Measurements from ENCODE around the gene PLEKHA5.
"Not testable (repeated sequence)": the region's sequence is repeated elsewhere in the genome, so short reads cannot be mapped to it uniquely, and the experiment has no call there.

The PLEKHA5 gene

DNA sequence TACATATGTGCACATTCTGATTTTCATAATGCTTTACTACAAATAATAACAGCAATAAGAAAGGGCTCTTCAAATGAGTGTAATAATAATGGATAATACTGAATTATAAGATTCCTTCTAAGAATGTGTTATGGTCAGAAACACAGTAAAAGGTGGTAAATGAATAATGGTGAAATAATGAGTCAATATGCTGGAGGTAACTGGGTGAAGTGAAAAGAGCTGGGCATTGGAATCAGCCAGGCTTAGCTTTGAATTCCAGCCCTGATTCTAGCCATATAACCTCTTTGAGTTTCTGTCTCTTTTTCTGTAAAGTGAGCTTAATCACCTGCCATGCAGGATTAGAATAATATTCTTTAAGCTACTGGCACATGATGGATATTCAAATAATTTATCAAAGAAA is 39.1 kb downstream of the PLEKHA5 start:
- no peak for DNase-seq

DNA sequence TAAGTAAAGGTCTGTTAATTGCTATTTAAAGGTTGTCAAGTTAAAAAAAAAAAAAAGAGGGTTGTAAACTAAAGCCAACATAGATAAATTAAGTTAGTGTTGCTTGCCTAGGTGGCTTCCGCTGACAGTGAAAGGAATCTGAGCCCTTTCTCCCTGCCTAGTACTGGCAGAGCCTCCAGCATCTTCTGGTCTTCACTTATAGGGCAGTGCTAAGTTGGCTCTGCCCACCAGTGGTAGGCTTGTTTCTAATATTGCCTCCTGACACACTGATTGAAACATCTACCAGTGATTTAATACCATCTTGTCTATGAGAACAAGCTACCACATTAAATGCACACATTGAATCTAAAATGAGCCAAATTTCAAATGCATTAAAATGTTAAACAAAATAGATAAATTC is 39.7 kb downstream of the PLEKHA5 start:
- DNase-seq, result no peak

DNA sequence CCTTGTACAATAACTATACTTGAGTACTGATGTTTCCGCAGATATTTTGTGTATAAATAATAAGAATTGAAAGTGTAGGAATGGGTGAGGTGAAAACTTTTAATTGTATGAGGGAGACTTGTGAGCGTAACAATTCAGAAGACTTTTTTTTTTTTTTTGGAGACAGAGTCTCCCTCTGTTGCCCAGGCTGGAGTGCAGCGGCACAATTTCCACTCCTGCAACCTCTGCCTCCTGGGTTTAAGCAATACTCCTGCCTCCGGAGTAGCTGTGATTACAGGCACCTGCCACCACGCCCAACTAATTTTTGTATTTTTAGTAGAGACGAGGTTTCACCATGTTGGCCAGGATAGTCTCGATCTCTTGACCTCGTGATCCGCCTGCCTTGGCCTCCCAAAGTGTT is 40.8 kb downstream of the PLEKHA5 start:
- DNase-seq, result not testable (repeated sequence)

DNA sequence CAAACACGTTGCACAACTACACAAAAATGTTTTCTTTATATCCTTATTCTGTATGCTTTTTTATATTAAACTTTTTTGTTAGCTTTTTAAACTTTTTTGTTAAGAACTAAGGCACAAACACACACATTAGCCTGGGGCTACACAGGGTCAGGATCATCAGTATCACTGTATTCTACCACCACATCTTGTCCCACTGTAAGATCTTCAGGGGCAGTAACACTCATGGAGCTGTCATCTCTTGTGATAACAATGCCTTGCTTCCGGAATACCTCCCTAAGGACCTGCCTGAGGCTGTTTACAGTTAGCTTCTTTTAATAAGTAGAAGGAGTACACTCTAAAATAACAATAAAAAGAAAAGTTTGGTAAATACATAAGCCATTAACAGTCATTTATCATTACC is 42.2 kb downstream of the PLEKHA5 start:
- no peak for DNase-seq

DNA sequence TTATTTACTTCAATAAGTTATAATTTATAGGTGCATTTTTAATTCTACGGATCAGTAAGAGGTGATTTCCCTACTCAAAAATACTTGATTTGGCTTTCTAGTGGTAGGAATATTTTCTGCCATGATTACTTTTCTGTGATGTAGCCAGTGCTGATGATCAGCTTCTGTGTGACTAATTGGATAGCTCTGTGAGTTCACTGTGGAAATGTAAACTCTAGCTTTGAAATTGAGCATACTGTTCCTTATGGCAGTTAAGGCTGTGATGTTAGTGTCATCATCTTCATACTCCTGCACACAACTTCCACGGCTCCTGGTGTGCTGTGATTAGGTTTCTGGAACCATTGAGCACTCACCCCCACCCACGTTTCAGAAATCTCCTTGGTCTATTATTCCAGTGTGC is 48.2 kb downstream of the PLEKHA5 start:
- no peak for DNase-seq

DNA sequence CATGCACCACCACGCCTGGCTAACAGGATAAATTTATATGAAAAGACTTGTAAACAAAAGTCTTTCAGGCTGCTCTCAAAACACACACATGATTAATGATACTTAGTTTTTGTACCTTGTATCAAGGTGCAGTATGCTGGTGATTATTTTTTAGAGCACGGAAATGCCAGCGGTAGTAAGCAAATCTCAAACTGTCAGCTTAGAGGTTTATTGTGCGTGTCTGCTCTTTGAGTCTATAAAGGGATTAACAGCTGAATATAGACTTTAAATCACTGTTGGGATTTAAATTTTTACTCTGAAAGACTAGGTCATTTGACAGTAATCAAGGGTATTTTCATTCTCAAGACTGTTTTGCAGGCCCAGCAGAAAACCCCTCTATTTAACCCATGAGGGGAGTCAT is 50.5 kb downstream of the PLEKHA5 start:
- DNase-seq, result no peak

DNA sequence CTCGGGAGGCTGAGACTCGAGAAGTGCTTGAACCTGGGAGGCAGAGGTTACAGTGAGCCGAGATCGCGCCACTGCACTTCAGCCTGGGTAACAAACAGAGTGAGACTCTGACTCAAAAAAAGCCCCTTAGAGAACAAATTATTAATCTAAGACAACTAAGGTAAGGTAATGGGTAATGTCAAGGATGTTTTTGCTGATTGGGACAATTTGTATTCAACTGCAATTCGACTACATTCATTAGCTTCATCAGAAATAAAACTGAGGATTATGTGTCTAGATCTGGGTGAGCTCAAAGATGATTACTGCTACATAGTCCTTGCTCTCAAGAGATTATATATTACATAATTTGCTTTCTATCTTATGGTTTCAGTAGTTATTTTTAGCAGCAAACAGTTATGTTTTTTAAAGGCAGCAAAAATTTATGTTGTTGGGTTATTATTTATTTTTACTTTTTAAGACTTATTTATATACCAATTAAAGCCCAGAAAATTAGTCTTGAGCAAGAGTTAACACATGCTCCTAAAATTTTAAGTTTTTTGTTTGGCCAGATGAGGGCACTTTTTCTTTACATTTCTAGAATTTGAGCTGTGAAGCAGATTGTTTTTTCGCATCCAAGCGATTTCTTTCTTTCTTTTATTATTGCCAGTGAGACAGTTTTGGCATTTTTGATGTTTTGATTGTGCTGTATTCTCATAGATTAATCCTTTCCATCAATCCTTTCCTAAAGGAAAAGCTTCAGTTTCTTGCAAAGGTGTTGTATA is 52.3 kb downstream of the PLEKHA5 start:
- DNase-seq, result no peak

DNA sequence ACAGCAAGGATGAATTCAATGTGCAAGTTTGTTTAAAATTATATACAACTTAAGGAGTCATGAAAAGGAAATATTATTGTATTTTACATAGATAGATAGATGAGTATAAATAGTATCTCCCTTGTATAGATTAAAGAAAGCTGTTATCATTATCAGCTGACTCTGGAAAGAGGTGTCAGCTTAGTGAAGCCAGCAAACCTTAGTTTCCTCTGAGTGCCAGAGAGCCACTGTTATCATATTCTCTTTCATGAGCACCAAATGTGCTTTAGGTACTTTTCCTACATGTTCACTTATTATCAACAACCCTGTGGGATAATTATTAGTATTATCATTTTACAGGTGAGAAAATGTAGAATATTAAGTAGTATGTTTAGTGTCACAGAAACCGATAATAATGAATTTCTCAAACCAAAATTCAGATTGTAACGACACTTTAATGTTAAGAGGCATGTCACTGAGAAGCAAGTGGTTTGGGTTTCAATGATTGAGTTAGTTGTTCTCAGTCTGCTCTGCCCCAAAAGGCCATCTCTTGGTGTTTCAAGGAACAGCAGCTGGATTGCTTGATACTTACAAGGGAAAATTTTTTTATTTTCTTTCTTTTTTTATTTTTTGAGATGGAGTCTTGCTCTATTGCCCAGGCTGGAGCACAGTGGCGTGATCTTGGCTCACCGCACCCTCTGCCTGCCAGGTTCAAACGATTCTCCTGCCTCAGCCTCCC is 53.7 kb downstream of the PLEKHA5 start:
- DNase-seq, result no peak

DNA sequence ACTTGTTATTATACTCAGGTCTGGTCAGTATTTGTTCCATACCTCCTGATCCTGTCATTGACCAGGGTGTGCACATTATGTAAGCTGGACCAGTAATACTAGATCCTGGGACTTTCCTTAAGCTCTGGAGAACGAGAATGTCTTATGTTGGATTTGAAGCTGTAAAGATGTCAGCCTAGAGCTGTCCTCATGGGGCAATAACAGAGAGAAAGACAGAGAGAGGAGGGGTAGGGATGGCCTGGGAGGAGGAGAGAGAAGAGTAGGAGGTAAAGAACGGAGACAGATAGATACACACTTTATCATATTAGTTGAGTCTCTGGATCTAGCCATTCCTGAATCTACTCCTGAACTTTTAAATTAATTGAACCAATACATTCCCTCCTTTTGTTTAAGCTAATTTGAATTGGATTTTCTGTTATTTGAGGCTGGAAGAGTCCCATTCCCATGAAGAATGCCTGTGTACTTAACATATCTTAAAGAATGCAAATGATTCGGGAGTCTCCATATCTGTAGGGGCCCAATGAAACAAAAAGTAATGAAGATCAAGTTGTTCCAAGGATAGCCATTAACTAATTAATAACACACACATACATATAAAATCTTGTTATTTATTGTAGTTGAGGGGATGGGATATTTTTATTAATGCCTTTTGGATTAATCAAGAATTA is 55.9 kb downstream of the PLEKHA5 start:
- DNase-seq, result no peak

DNA sequence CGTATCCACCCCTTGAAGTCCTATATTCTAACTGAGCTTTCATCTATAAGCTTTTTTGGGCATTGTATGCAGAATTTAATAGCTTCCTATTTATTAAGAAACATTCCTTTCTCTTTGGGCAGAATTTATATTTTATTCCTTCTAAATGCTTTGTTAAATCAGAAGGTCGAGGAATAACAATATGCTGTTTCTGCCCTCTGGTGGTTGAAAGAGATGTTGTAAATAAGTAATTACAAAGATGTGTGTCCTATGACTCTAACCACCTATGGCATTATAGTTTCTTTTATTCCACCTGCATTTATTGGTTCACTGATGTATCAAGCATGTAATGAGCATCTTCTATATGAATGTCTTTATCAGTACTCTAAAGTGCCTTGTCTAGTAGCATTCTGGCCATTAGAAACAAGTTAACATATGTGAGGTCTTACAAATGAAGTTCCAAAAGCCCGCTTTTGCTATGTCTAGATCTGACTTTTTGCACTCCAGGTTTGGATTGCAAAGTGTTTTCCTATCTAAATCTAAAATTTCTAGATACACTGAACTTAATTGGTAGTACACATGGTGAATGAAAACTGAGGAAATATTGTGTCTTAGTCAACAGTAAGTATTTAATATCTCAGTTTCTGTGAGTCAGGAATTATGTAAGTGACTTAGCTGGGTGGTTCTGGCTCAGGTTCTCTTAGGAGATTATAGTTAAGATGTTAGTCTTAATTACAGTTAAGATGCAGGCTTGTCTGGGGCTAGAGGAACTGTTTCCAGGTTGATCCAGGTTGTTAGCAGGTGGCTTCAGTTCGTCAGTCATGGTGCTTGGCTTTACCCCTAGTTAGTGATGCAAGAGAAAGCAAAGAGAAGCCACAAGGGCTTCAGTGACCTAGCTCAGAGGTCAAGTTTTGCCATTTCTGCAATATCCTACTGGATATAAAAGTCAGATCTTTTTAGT is 57.5 kb downstream of the PLEKHA5 start:
- peak; percentile 37 for DNase-seq

DNA sequence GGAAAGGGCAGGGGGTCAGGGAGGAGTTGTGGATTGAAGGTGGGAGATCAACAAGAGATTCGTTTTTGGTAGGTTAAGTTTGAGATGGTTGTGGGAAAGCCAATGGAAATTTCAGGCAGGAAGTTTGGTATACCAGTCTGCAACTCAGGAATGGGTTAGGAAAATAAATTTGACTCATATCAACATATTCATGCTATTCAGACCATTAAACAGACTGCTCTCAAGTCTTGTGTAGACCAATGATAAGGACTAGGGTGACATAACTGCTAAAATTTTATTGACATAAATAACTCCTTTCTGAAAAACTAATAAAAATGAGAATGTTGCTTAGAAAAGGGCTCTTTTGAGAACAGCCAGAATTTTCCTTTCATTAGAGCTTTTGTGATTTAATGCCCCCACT is 60.0 kb downstream of the PLEKHA5 start:
- no peak for DNase-seq

DNA sequence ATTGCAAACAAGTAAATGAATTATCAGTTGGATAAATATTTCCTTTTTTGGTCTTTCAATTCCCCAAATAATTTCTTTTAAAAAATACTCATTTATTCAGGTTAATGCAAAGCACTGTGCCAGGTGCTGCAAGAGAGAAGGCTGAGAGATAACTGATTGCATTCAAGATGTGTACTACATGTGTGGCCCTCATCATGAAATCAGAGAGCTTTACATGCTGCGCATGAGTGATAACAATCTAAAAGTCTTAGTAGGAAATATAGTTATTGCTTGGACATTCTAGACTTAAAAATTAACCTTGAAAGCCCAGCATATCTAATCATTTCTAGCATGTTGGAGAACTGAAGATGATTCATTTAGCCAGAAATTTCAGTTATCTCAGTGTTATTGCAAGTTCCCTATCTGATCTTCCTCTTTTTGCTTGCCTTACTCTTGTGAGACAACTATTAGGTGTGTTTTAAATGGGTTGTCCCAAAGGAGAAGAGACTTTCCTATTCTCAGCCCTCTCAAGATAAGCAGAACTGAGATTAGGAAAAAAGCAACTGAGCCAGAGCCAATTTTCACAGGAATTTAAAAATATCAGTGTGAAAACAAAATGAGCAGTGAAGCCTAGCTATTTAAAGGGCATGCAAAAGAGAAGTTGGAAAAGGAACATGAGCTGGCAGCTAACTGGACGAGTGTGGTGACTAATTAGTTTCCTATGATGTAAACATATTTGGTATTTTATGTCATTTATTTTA is 60.9 kb downstream of the PLEKHA5 start:
- DNase-seq, result peak; percentile 24

DNA sequence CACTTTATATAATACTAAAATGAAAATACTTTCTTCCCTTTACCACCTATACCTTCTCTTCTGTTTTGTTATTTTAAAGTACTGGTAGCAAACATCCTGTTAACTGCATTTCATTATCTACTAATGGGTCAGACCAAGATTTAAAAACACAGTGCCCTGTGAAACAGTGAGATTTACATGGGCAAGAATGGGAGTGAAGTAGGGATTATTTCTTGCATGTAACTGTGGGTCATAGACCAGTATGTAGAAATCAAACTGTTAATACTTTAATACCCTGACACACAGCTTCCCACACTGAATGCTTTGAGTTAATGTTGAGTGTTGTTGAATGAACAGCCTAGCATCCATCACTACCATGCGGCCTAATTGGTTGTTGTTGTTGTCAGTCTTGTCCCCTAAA is 61.6 kb downstream of the PLEKHA5 start:
- no peak for DNase-seq

DNA sequence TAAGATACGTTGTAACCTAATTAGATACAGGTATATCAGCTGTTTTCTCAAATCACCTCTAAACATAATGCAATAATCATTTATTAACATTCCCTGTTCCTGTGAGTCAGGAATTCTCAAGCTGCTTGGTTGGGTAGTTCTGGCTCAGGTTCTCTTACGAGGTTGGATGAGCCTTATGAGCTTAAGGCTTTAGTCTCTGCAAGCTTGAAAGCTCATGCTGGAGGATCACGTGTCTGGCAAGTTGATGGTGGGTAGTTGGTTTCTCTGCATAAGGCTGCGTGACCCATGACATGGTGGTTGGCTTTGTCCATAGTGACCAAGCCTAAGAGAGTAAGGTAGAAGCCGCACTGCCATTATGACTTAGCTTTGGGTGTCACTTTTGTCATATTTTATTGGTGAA is 62.0 kb downstream of the PLEKHA5 start:
- no peak for DNase-seq

DNA sequence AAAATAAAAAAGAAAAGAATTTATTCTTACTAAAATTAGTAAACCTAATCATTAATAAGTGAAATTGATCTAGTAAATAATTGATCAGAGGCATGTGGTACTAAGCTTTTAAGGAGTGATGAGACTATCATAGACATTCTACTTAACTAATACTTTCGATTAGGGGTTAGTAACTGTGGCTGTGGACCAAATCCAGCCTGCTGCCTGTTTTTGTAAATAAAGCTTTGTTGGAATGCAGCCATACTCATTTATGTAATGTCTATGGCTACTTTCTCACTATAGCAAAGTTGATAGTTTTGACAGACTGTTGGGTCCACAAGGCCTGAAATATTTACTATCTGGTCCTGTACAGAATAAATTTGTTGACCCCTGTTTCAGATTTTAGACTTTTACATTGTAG is 63.2 kb downstream of the PLEKHA5 start:
- DNase-seq, result no peak

DNA sequence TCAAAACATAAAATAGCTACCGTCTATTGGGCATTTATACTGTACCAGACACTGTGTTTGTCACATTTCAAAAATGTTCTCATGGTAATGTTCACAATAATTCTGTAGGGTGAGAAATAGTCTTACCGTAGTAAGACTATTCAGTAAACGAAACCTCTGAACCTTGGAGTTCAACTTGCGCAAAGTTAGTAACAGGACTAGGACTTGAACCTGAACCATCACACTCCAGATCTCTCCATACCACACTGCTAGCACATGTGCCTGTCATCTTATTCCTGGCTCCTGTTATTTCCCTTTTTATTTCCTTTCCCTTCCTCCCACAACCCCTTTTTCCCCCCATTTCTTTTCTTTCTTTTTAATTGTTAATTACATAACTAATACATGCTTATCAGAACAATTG is 65.4 kb downstream of the PLEKHA5 start:
- no peak for DNase-seq

DNA sequence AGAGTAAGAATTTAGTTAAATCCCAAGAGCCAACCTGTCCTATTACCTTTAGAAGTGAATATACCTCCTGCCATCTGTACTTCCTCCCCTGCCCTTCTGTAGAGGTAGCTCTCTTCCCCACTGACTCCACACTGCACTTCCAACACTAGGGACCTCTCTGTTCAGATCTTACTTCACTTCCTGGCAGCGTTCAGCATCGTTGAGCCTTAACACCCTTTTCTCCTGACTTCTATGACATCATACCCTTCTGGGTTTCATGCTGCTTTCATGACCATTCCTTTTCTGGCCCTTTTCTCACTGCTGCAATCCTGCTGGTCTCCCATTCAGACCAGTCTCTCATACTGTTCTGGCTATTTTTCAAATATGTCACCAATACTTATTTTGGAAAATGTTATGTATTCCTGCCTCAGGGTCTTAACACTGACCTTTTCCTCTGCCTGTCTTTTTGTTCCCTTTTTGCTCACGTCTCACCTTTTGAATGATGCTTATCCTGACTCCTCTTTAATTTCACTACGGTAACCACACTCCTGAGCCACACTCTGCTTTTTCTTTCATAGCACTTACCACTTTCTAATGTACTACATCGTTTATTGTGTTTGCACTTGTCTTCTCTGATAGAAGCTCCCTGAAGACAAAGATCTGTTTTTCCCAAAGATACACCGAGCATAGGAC is 67.6 kb downstream of the PLEKHA5 start:
- no peak for DNase-seq

DNA sequence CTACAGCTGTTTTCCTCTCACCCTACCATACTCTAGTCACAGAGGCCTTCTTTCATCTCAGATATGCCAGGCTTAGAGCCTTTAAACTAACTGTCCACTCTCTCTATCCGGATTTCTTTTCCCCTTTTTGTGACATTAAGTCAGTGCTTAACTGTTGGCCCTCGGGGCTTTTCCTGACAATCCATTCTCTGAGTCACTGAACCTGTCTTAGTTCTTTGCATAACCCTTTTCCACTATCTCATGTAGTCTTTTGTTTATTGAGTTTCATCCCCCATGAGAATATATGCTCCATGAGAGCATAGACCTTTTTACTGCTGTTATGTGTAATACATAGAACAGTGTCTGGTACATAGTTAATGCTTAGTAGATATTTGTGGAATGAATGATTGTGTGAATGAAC is 68.7 kb downstream of the PLEKHA5 start:
- no peak for DNase-seq

DNA sequence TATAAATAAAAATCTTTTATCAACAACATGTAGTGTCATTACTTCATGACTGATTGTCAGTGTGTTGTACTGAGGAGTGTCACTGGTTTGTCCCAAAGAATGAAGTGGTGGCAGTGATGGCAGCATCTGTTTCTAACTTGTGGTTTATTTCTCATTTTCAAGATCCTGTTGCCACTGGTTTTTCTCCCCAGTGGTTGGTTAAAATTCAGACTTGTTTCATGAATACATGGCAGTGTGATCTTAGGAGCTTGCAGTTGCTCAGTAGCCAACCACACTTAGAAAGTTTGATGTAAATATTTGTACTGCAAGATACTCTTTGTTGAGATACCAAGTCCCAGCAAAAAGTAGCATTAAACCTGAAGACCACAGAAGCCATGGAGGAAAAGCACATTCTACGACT is 69.8 kb downstream of the PLEKHA5 start:
- DNase-seq, result no peak

DNA sequence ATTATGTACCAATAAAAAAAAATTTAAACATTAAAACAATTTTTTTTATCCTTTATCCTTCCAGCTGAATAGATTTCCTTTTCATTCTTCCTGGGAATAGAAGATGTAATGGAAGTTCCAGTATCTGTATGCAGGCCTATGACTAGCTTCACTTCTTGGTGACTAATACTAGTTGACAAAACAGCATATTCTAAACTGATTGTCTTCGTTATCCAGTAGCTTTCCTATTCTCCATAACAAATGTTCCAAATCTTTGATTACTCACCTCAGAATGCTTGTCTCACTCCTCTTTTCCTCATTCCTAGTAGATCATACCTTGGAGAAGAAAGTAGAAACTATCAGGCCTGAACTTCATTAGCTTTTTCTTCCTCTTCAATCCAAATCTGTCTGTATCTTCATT is 70.7 kb downstream of the PLEKHA5 start:
- no peak for DNase-seq

DNA sequence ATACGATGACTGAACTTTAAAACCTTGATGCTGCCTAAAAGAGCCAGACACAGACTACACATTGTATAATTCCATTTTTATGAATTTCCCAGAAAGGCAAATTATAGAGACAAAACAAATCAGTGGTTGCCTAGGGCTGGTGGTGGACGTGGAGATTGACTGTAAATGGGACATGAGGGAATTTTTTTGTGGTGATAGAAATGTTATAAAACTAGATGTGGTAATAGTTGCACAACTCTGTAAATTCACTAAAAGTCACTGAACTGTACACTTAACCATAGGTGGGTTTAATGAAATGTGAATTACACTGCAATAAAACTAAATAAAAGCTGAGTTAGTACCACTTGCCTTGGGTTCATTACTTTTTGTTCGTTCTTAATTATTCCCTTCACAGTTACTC is 72.1 kb downstream of the PLEKHA5 start:
- no peak for DNase-seq

DNA sequence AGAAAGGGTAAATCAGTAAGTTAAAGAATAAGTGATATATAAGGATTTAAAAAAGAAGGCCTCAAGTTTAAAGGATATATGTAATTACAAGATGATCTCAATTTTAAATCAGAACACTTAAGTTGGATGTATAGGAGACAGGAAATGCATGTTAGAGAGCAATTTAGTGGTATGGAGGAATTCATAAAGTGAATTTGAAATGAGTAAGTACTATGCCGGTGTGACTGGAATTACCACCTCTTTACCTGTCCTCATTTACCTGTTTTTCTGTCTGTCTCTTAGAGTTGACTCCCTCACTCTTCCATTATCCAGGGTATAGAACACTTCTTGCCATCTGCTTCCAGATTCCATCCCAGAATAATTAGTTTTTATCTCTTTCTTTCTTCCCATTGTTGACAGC is 73.5 kb downstream of the PLEKHA5 start:
- DNase-seq, result no peak

All from CD4-positive, alpha-beta T cell treated with Interleukin-4 for 4 hours (primary cell).